ENCODE measurements around the gene UBAP2.

The UBAP2 gene

GRCh38 chr9:34072410-34072809 is 23.7 kb upstream of the UBAP2 start:
- Histone ChIP-seq H3F3A (ENCODE audit: insufficient read depth) (no peaks in the 10 kb centered on the region), H3K9me3 (ENCODE audit: insufficient read depth, low read length) (no peaks in the 10 kb centered on the region), H3K4me2 (ENCODE audit: low read depth, low read length, poor library complexity, severe bottlenecking) (no peak overlapping the region), H3K27me3 (ENCODE audit: low read length) (no peaks in the 10 kb centered on the region), H3K9me2 (replicated peaks; ENCODE audit: insufficient read depth, low read length) (no peaks in the 10 kb centered on the region), H4K20me1 (ENCODE audit: low read depth, low read length) (no peaks in the 10 kb centered on the region), H3K79me2 (ENCODE audit: insufficient read depth, low read length) (no peaks in the 10 kb centered on the region), H3K36me3 (ENCODE audit: low read length) (no peaks in the 10 kb centered on the region), H3K27ac (ENCODE audit: low read depth, low read length) (no peak overlapping the region), H3K4me3 (ENCODE audit: insufficient read depth, low read length, poor library complexity, severe bottlenecking) (no peak overlapping the region), H2AFZ (ENCODE audit: low read depth, low read length, severe bottlenecking) (no peak overlapping the region), H3K9ac (ENCODE audit: low read length) (no peak overlapping the region)
- TF ChIP-seq EZH2phosphoT487 (conservative IDR thresholded peaks at IDR 0.05; ENCODE audit: low read length) (no peak), CTCF (IDR thresholded peaks at IDR 0.05; ENCODE audit: insufficient read depth, low read length, poor library complexity, severe bottlenecking) (no peak)

GRCh38 chr9:34070606-34071324 is 22.1 kb upstream of the UBAP2 start:
- H2AFZ ChIP-seq (ENCODE audit: low read depth, low read length, severe bottlenecking), result no peak overlapping the region
- no peaks in the 10 kb centered on the region for H3K36me3 ChIP-seq (ENCODE audit: low read length)
- no peaks in the 10 kb centered on the region for H3K27me3 ChIP-seq (ENCODE audit: low read length)
- no peak for TF ChIP-seq CTCF (IDR thresholded peaks at IDR 0.05; ENCODE audit: insufficient read depth, low read length, poor library complexity, severe bottlenecking)
- no peak for TF ChIP-seq EZH2phosphoT487 (conservative IDR thresholded peaks at IDR 0.05; ENCODE audit: low read length)
- H3K9me3 ChIP-seq (ENCODE audit: insufficient read depth, low read length), result no peaks in the 10 kb centered on the region
- no peak overlapping the region for H3K9ac ChIP-seq (ENCODE audit: low read length)
- H3K9me2 ChIP-seq (replicated peaks; ENCODE audit: insufficient read depth, low read length), result no peaks in the 10 kb centered on the region
- no peak overlapping the region for H3K27ac ChIP-seq (ENCODE audit: low read depth, low read length)
- H4K20me1 ChIP-seq (ENCODE audit: low read depth, low read length), result no peaks in the 10 kb centered on the region
- H3K4me3 ChIP-seq (ENCODE audit: insufficient read depth, low read length, poor library complexity, severe bottlenecking), result no peak overlapping the region
- H3K79me2 ChIP-seq (ENCODE audit: insufficient read depth, low read length), result no peaks in the 10 kb centered on the region
- H3F3A ChIP-seq (ENCODE audit: insufficient read depth), result no peaks in the 10 kb centered on the region
- no peak overlapping the region for H3K4me2 ChIP-seq (ENCODE audit: low read depth, low read length, poor library complexity, severe bottlenecking)

DNA sequence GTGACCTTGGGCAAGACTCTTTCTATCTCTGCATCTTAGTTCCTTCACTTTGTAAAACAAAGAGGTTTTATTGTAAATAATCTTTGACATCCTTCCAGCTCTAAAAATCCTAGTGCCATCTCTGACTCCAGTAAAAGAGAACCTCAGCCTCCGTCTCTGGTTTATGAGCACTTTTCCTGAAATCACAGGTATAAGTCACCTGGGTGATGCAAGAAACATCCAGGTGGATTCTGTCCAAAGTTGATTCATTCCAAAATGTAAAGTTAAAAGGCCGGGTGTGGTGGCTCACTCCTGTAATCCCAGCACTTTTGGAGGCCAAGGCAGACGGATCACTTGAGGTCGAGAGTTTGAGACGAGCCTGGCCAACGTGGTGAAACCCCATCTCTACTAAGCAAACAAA is 21.1 kb upstream of the UBAP2 start:
- no peaks in the 10 kb centered on the region for H4K20me1 ChIP-seq (ENCODE audit: low read depth, low read length)
- H3K36me3 ChIP-seq (ENCODE audit: low read length), result no peaks in the 10 kb centered on the region

More for the DNA sequence above, 21.1 kb upstream of the UBAP2 start:
- H3K9me2 ChIP-seq (replicated peaks; ENCODE audit: insufficient read depth, low read length), result no peaks in the 10 kb centered on the region
- TF ChIP-seq EZH2phosphoT487 (conservative IDR thresholded peaks at IDR 0.05; ENCODE audit: low read length) (no peak), CTCF (IDR thresholded peaks at IDR 0.05; ENCODE audit: insufficient read depth, low read length, poor library complexity, severe bottlenecking) (no peak)
- no peak overlapping the region for H3K4me3 ChIP-seq (ENCODE audit: insufficient read depth, low read length, poor library complexity, severe bottlenecking)
- no peaks in the 10 kb centered on the region for H3K79me2 ChIP-seq (ENCODE audit: insufficient read depth, low read length)
- H2AFZ ChIP-seq (ENCODE audit: low read depth, low read length, severe bottlenecking), result no peak overlapping the region
- no peaks in the 10 kb centered on the region for H3F3A ChIP-seq (ENCODE audit: insufficient read depth)
- no peak overlapping the region for H3K4me2 ChIP-seq (ENCODE audit: low read depth, low read length, poor library complexity, severe bottlenecking)
- H3K27me3 ChIP-seq (ENCODE audit: low read length), result no peaks in the 10 kb centered on the region
- H3K9ac ChIP-seq (ENCODE audit: low read length), result no peak overlapping the region
- no peaks in the 10 kb centered on the region for H3K9me3 ChIP-seq (ENCODE audit: insufficient read depth, low read length)
- H3K27ac ChIP-seq (ENCODE audit: low read depth, low read length), result no peak overlapping the region
